Stimulated activated naive CD8-positive, alpha-beta T cell treated with anti-CD3 and anti-CD28 coated beads, Interleukin-15, amount 100 ng/mL, for 72 hours (primary cell): ENCODE results near the gene STX3.

Experiments
- ATAC-seq: fragments of 150-1000 bp; cut with Tn5 transposase; 2 replicates; pipeline ENCODE4 v1.10.0; 2021; ENCODE audit warnings: mild to moderate bottlenecking, moderate library complexity
- DNase-seq, 2 donors: peaks; one replicate each; pipeline ENCODE4 v3.0.0; 2021 to 2022
- H3K27ac Mint-ChIP-seq, 2 donors: one replicate each; pipeline ENCODE4 v1.8.0; 2022; ENCODE audit warnings: mild to moderate bottlenecking in 2 of 2, mixed read lengths in 2 of 2, moderate library complexity in 2 of 2
- H3K27me3 Mint-ChIP-seq: one replicate; pipeline ENCODE4 v1.8.0; 2022; ENCODE audit warnings: mixed read lengths
- H3K4me1 Mint-ChIP-seq: one replicate; pipeline ENCODE4 v1.8.0; 2022; ENCODE audit warnings: mild to moderate bottlenecking, mixed read lengths
- H3K4me3 Mint-ChIP-seq, 2 donors: one replicate each; pipeline ENCODE4 v1.8.0; 2022; ENCODE audit warnings: mild to moderate bottlenecking in 2 of 2, mixed read lengths in 2 of 2, moderate library complexity in 1 of 2
- H3K9me3 Mint-ChIP-seq, 2 donors: one replicate each; pipeline ENCODE4 v1.8.0; 2022; ENCODE audit warnings: mixed read lengths in 2 of 2

The STX3 gene

DNA sequence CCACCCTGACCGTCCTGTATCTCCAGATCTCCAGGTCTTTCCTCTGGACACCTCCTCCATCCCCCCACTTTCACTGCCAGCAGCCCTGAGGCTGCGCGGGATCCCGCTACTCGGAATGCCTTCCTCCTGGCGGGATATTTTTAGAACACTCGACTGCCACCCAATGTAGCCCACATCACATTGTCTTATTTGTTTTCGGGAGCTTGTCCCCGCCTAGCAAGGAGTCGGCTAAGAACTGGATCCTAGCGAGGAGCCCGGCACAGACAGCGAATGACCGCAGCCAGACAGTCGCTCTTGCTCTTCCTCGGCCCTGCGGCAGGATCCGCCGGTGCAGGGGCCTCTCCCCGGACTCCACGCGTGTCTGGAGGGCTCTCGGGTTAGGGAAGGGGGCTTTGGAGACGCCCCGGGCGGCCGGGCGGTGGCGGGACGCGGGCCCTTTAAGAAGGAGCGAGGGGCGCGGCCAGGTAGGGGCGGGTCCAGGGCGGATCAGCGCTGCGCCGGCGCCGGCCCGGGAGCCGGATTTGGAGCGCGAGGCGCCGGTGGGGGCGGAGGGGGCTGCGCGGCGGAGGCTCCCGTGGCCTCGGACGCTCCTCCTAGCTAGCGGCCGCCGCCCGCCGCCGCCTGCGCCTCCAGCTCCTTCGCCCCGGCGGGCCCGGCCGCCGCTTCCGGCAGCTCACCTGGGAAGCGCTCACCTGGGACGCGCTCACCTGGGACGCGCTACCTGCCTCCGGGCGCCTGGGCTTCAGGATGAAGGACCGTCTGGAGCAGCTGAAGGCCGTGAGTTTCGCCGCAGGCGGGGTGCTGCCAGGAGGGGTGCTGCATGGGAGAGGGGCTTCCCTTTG lies at the start of gene STX3:
Gene STX3 (plus strand): TSS at position 518 of the 842 bp plus-strand sequence. CDS start 230 bp downstream, at position 748.
- Mint-ChIP-seq H3K27ac (peak within 1 kb of the TSS; percentile 84 to 85), H3K4me3 (peak within 1 kb of the TSS; percentile 89 to 94)
- ATAC-seq = peak; percentile 88

DNA sequence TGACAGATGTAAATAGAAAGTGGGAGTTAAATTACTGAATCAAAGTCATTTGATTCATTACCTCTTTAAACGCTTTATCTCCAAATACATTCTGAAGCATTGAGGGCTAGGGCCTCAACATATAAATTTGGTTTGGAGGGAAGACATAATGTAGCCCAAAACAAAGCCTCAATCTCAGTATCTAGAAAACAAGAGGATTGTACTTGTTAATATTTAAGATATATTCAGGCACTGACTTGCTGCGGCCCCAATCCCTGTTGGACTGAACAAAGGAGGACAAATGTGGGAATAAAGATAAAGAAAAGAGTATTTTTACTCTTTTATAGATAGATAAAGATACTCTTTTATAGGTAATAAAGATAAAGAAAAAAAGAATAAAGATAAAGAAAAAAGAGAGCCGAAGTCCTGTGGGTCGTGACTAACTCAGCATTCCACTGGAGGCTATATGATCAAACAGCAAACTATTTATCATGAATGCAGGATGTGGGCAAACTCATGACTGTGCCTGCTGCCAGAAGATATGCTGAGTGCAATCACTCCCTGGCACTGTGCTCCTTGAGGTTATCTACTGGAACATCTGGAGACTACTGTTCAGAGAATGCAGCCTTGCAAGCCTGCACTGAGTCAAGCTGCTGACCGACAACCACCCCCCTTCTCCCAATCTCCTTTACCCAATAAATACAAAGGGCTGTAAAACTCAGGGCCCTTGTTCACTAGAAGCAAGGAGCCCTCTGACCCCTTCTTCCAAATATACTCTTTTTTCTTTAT lies 48.5 kb upstream of the STX3 start:
- DNase-seq = no peak

More for the DNA sequence above, at the start of gene STX3:
- H3K9me3 Mint-ChIP-seq = no peaks in the 10 kb centered on the region
- peaks cover 31% of the 10 kb centered on the region for H3K4me1 Mint-ChIP-seq
- DNase-seq = peak; percentile 65 to 75
- H3K27me3 Mint-ChIP-seq = no peaks in the 10 kb centered on the region

GRCh38 chr11:59707371-59707770 lies 47.8 kb upstream of the STX3 start:
- ATAC-seq = no peak
- Mint-ChIP-seq H3K4me3 (no peak overlapping the region), H3K4me1 (no peaks in the 10 kb centered on the region), H3K9me3 (no peaks in the 10 kb centered on the region), H3K27me3 (peaks cover 10% of the 10 kb centered on the region), H3K27ac (no peak overlapping the region)
- no peak for DNase-seq

More for the DNA sequence above, 48.5 kb upstream of the STX3 start:
- H3K4me3 Mint-ChIP-seq = no peak overlapping the region
- no peaks in the 10 kb centered on the region for H3K4me1 Mint-ChIP-seq
- no peak for ATAC-seq
- H3K27ac Mint-ChIP-seq = no peak overlapping the region
- H3K9me3 Mint-ChIP-seq = no peaks in the 10 kb centered on the region
- peaks cover 10% of the 10 kb centered on the region for H3K27me3 Mint-ChIP-seq

DNA sequence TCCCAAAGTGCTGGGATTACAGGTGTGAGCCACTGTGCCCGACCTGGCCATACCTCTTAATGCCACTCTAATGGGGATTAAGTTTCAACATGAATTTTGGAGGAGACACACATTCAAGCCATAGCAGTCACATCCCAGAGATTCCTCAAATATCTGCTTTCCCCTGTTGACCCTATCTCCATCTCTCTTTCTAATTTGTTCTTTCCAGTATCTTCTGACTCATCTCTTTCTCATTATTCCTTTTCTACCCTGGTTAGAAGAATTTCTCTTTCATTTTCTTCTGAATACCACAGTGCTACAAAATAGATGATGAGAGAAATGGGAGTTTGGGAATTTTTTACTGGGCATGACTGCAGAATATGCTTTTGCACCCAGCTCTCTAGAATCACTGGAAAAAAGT lies 46.6 kb upstream of the STX3 start:
- ATAC-seq (no peak), DNase-seq (no peak)
- H3K27me3 Mint-ChIP-seq = peaks cover 10% of the 10 kb centered on the region
- H3K4me1 Mint-ChIP-seq = no peaks in the 10 kb centered on the region
- H3K27ac Mint-ChIP-seq = no peak overlapping the region
- no peak overlapping the region for H3K4me3 Mint-ChIP-seq
- H3K9me3 Mint-ChIP-seq = no peaks in the 10 kb centered on the region

DNA sequence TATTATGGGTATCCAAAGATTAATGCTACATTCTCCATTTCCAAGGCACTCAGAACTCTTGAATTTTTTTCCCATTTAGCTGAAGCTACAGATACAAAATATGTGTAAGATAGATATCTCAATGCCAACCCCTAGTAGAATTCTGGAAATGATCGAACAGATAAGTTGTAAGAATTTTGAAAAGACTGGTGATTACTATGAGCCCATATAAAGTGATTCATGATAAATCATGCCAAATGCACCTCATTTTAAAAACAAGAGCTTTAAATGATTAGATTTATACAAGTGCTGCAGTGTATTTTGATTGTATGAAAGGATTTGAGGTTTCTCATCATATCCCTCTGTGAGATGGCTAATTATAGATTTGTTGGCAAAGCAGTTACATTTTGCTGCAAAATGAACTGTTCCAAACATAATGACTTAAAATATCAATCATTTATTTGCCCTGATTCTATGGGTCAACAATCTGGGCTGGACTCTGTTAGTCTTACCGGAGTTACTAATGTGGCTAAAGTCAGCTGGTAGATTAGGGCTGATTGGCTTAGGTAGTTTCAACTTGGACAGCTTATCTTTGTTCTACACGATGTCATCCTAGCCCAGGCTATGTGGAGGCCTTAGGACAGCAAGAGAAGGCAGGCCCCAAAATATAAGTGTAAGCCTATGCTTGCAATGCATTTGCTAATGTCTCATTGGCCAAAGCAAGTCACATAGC lies 44.9 kb upstream of the STX3 start:
- DNase-seq = no peak
- no peak for ATAC-seq
- no peaks in the 10 kb centered on the region for H3K9me3 Mint-ChIP-seq
- H3K27me3 Mint-ChIP-seq = peaks cover 10% of the 10 kb centered on the region
- no peak overlapping the region for H3K27ac Mint-ChIP-seq
- no peak overlapping the region for H3K4me3 Mint-ChIP-seq
- no peaks in the 10 kb centered on the region for H3K4me1 Mint-ChIP-seq

GRCh38 chr11:59713745-59714144 lies 41.4 kb upstream of the STX3 start, which contains the start of gene OR10V1:
TSS of gene OR10V1 (minus strand) at chr11:59713845. CDS start at chr11:59713845, 0 bp downstream.
- Mint-ChIP-seq H3K4me1 (no peaks in the 10 kb centered on the region), H3K4me3 (no peak within 1 kb of the TSS), H3K27ac (peak within 1 kb of the TSS in 1 of 2 donors; percentile 2), H3K27me3 (no peaks in the 10 kb centered on the region), H3K9me3 (no peaks in the 10 kb centered on the region)
- DNase-seq (no peak), ATAC-seq (no peak)

DNA sequence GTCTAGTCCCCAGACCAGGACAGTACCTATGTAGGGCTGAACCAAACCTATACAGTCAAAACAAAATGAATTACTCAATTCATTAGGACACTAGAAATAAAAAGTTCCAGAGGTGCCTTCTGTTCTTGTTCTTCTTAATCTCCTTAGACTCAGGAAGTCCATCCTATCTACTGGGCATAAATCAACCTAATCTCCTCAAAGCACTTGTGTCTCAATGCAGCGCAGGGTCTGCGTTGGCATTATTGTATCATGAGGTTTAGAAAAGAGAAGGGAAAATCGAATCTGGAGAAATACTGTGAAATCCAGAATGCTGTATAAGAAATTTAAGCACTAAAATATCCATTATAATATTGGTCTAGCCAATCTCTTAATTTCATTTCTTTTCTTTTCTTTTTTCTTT lies 39.1 kb upstream of the STX3 start:
- ATAC-seq (no peak), DNase-seq (no peak)
- Mint-ChIP-seq H3K4me1 (no peaks in the 10 kb centered on the region), H3K27me3 (no peaks in the 10 kb centered on the region), H3K9me3 (no peaks in the 10 kb centered on the region), H3K27ac (no peak overlapping the region), H3K4me3 (no peak overlapping the region)

DNA sequence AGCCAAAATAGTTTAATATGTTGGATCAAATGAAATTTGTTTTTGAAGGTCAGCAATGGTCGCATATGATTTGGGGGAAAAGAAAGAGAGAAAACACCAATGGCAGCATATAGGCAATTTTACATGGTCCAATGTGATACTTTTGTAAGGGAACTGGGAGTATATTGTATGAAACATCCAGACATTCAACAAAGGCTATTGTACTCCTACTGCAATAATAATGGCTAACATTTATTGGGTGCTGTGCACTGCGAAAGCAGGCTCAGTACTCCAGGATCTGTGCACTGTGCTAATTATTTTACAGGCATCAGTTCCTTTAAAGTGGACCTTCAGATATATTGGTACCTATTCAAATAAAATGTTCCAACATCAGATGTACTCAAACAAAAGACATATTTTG lies 35.6 kb upstream of the STX3 start:
- no peak overlapping the region for H3K4me3 Mint-ChIP-seq
- ATAC-seq (no peak), DNase-seq (no peak)
- H3K4me1 Mint-ChIP-seq = no peaks in the 10 kb centered on the region
- H3K9me3 Mint-ChIP-seq = no peaks in the 10 kb centered on the region
- peaks cover 20% of the 10 kb centered on the region for H3K27me3 Mint-ChIP-seq
- no peak overlapping the region for H3K27ac Mint-ChIP-seq

- H3K27me3 Mint-ChIP-seq = peaks cover 20% of the 10 kb centered on the region
- H3K27ac Mint-ChIP-seq = no peak overlapping the region
- H3K9me3 Mint-ChIP-seq = peaks cover 0 to 2% of the 10 kb centered on the region in 2 donors
Measured at GRCh38 chr11:59724066-59724465, 31.1 kb upstream of the STX3 start.

DNA sequence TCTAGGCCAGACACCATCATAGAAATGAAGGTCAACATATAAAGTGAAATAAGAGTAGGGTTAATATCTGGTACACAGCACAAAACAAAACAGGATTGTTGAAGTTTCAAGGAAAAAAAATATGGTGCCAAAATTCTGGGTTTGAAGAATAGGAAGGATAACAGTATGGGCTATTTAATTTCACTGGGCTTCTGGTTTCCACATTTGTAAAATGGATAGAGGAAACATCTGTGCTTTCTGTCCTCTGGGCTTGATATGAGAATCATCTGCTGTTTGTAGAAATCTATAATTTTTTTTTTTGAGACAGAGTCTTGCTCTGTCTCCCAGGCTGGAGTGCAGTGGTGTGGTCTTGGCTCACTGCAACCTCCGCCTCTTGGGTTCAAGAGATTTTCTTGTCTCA lies 27.8 kb upstream of the STX3 start:
- ATAC-seq (no peak), DNase-seq (no peak)
- Mint-ChIP-seq H3K4me1 (peaks cover 8% of the 10 kb centered on the region), H3K27ac (no peak overlapping the region), H3K4me3 (no peak overlapping the region), H3K27me3 (peaks cover 13% of the 10 kb centered on the region), H3K9me3 (peaks cover 0 to 5% of the 10 kb centered on the region in 2 donors)

More at GRCh38 chr11:59724066-59724465, 31.1 kb upstream of the STX3 start:
- DNase-seq (no peak), ATAC-seq (no peak)
- Mint-ChIP-seq H3K4me3 (no peak overlapping the region), H3K4me1 (peaks cover 6% of the 10 kb centered on the region)

DNA sequence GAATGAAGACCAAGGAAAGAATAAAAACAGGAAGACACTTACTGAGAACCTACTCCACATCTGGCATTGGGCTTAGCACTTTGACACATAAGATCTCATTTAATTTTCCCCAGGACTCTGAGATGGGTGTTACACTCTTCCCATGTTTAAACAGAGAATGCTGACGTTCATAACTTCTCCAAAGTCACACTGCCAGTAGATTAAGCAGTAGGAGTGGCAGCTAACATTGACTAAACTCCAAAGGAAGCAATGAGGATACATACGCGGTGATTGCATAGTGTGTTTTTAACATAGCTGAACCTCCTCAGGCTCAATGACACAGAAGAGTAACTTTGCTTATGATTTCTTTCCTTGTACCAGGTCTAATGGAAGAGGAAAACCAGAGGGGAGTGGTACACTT lies 27.0 kb upstream of the STX3 start:
- H3K4me3 Mint-ChIP-seq = no peak overlapping the region

DNA sequence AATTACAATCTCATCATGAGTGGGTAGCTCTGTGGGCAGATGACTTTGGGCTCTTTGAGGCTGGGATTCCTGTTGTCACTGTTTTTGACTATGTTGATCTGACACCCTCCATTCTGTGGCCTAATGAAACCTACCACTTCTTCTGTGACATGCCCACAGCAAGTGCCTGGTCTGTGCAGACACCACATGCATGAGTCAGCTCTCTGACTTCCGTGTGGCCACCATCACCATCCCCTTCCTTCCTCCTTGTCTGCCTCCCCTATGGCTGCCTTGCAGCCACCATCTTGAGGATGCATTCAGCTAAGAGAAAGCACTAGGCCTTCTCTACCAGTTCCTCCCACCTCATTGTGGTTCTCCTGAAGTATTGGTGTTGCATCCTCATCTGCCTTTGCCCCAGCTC lies 26.3 kb upstream of the STX3 start:
- Mint-ChIP-seq H3K27ac (peak overlapping the region in 1 of 2 donors; percentile 83), H3K4me3 (no peak overlapping the region), H3K4me1 (peaks cover 8% of the 10 kb centered on the region), H3K27me3 (peaks cover 4% of the 10 kb centered on the region), H3K9me3 (peaks cover 0 to 5% of the 10 kb centered on the region in 2 donors)
- peak; percentile 3 to 39 for DNase-seq
- peak; percentile 88 for ATAC-seq

More for the DNA sequence above, 27.0 kb upstream of the STX3 start:
- Mint-ChIP-seq H3K27ac (peak overlapping the region in 1 of 2 donors; percentile 46), H3K27me3 (peaks cover 8% of the 10 kb centered on the region), H3K9me3 (peaks cover 0 to 5% of the 10 kb centered on the region in 2 donors), H3K4me1 (peaks cover 8% of the 10 kb centered on the region)
- DNase-seq = no peak
- no peak for ATAC-seq

DNA sequence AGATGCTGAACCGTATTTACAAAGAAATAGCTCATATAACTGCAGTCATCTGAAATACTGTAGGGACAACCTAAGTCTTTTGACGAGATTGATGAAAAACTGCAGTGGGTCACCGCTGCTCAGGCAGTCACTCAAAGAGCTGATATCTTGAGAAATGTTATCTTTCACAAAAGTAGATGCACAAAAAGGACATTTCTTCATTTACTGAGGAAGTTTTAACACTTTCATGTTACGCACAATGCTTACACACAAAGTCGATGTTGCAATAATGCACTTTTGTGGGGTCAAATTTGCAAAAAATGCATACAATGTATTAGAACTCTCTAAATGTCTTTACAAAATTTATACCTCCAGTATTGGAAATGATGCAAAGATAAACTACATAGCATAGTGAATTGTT lies 25.3 kb upstream of the STX3 start:
- DNase-seq (no peak), ATAC-seq (no peak)
- Mint-ChIP-seq H3K4me3 (no peak overlapping the region), H3K9me3 (peaks cover 0 to 5% of the 10 kb centered on the region in 2 donors), H3K27me3 (no peaks in the 10 kb centered on the region), H3K4me1 (peaks cover 8% of the 10 kb centered on the region), H3K27ac (no peak overlapping the region)

GRCh38 chr11:59730896-59731565 lies 24.1 kb upstream of the STX3 start:
- peaks cover 0 to 5% of the 10 kb centered on the region in 2 donors for H3K9me3 Mint-ChIP-seq
- peaks cover 8% of the 10 kb centered on the region for H3K4me1 Mint-ChIP-seq
- ATAC-seq (no peak), DNase-seq (no peak)
- no peak overlapping the region for H3K27ac Mint-ChIP-seq
- H3K4me3 Mint-ChIP-seq = no peak overlapping the region
- H3K27me3 Mint-ChIP-seq = no peaks in the 10 kb centered on the region

- no peaks in the 10 kb centered on the region for H3K9me3 Mint-ChIP-seq
- DNase-seq (no peak), ATAC-seq (no peak)
- H3K27me3 Mint-ChIP-seq = peaks cover 20% of the 10 kb centered on the region
- no peaks in the 10 kb centered on the region for H3K4me1 Mint-ChIP-seq
- H3K27ac Mint-ChIP-seq = no peak overlapping the region
- no peak overlapping the region for H3K4me3 Mint-ChIP-seq
Measured at GRCh38 chr11:59746111-59746510, 9.1 kb upstream of the STX3 start.
